Measurements from ENCODE around the gene SPATA3. TPM values are rescaled to one million over a fixed set of nuclear protein-coding genes. Genes with fewer than 3 reads are reported as not detected.

SPATA3 gene
- total RNA-seq, 1 donor from 2014 or later = not detected

DNA sequence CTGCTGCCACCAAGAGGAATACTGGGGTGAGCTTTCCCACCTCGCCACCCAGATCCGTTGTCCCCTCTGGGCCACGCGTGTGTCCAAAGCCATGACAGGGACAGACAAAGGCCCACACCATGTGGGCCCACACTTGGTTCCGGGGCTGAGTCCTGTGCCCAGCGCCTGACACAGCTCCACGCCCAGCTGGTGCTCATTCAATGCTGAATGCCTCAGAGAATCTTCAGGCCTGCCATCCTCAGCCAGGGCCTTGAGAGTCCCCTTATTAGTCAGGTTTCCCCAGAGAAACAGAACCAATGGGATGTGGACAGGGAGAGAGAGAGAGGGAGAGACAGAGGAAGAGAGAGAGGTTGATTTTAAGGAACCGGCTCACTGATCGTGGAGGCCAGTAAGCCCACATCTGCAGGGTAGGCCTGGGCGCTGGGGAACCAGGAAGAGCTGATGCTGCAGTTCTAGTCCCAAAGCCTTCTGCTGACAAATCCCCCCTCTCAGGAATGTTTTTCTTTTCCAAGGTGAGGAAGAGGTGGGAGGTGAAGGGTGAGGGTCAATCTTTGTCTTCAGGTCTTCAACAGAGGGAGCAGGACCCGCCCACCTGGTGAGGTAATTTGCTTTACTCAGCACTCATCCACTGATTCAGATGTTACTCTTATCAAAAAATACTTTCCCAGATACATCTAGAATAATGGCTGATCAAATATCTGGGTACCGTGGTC lies 10.2 kb upstream of the SPATA3 start:
- no peak for DNase-seq (ENCODE audit: low read depth)
- TF ChIP-seq, protein P1, sequence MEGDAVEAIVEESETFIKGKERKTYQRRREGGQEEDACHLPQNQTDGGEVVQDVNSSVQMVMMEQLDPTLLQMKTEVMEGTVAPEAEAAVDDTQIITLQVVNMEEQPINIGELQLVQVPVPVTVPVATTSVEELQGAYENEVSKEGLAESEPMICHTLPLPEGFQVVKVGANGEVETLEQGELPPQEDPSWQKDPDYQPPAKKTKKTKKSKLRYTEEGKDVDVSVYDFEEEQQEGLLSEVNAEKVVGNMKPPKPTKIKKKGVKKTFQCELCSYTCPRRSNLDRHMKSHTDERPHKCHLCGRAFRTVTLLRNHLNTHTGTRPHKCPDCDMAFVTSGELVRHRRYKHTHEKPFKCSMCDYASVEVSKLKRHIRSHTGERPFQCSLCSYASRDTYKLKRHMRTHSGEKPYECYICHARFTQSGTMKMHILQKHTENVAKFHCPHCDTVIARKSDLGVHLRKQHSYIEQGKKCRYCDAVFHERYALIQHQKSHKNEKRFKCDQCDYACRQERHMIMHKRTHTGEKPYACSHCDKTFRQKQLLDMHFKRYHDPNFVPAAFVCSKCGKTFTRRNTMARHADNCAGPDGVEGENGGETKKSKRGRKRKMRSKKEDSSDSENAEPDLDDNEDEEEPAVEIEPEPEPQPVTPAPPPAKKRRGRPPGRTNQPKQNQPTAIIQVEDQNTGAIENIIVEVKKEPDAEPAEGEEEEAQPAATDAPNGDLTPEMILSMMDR (IDR thresholded peaks at IDR 0.05; ENCODE audit: insufficient read depth, low read length, severe bottlenecking) = no peak
- FAIRE-seq = no peak

GRCh38 chr2:230986520-230987136 lies 9.3 kb upstream of the SPATA3 start:
- FAIRE-seq = no peak
- no peak overlapping the region for H3K4me3 ChIP-seq (ENCODE audit: low read depth, low read length)
- TF ChIP-seq, protein P1 (IDR thresholded peaks at IDR 0.05; ENCODE audit: insufficient read depth, low read length, severe bottlenecking) = no peak
- no peaks in the 10 kb centered on the region for H3K36me3 ChIP-seq (ENCODE audit: control insufficient read depth, insufficient read depth, low read length)
- DNase-seq (ENCODE audit: low read depth) = no peak
- peaks cover 7% of the 10 kb centered on the region for H3K27me3 ChIP-seq (ENCODE audit: control insufficient read depth, insufficient read depth, low read length)

More for the DNA sequence above, 10.2 kb upstream of the SPATA3 start:
- H3K4me3 ChIP-seq (ENCODE audit: low read depth, low read length) = no peak overlapping the region
- peaks cover 7% of the 10 kb centered on the region for H3K27me3 ChIP-seq (ENCODE audit: control insufficient read depth, insufficient read depth, low read length)
- H3K36me3 ChIP-seq (ENCODE audit: control insufficient read depth, insufficient read depth, low read length) = no peaks in the 10 kb centered on the region

- peak; percentile 35 for DNase-seq (ENCODE audit: low read depth)
- Histone ChIP-seq H3K27me3 (ENCODE audit: control insufficient read depth, insufficient read depth, low read length) (peaks cover 7% of the 10 kb centered on the region), H3K36me3 (ENCODE audit: control insufficient read depth, insufficient read depth, low read length) (no peaks in the 10 kb centered on the region), H3K4me3 (ENCODE audit: low read depth, low read length) (no peak overlapping the region)
- no peak for FAIRE-seq
- TF ChIP-seq, protein P1 (IDR thresholded peaks at IDR 0.05; ENCODE audit: insufficient read depth, low read length, severe bottlenecking) = peak; percentile 91
Observed at GRCh38 chr2:230987137-230988020, 8.5 kb upstream of the SPATA3 start.

DNA sequence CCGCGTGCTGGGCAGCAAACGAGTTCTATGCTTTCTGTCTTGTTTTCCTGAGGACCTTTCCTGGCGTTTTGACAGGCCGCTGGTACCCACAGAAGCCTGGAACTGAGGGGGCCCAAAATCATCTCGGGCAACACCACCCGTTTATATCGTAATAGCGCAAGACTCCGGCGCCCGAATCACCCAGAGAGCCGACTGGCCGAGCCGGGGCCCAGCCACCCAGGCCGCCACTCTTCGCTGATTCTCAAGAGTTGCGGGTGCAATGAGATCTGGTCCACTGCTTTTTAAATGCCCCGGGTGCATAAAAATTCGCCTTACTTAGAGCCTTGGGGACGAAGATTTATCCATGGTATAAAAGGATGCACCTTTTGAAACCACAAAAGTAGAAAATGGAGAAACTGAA lies 6.2 kb upstream of the SPATA3 start:
- peaks cover 7% of the 10 kb centered on the region for H3K27me3 ChIP-seq (ENCODE audit: control insufficient read depth, insufficient read depth, low read length)
- H3K36me3 ChIP-seq (ENCODE audit: control insufficient read depth, insufficient read depth, low read length) = no peaks in the 10 kb centered on the region
- TF ChIP-seq, protein P1 (IDR thresholded peaks at IDR 0.05; ENCODE audit: insufficient read depth, low read length, severe bottlenecking) = no peak
- FAIRE-seq (no peak), DNase-seq (ENCODE audit: low read depth) (no peak)
- no peak overlapping the region for H3K4me3 ChIP-seq (ENCODE audit: low read depth, low read length)

DNA sequence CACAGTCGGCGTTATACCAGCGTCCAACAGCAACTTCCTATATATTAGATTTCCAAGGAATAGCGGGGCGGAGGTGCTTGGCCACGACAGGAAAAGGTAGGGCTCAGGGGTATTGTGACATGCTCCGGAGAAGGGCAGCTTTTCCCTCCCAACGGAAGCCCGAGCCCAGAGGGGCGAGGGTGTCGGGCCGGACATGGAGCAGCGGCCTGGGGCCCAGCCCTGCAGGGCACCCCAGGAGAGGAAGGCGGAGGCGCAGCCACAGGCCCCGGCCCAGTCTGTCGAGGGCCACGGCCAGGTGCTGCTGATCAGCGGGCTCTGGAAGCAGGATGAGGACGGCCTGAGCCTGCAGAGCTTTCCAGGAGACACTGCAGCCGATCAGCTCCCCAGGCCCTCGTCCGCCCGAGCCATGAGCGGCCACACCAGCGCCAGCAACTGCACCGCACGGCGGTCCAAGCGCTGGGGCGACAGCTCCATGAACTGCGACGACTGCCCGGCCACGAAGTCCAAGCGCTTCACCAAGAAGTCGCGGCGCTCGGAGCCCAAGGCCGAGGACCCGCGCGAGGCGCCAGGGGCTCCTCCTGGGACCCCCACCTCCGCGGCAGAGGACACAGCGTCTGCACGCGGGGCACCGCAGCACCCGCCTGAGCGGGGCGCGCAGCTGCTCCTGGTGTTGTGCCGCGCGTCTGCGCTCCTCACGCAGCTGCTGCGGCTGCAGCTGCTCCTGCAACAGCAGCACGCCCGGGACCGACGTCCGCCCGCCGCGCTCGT lies 5.6 kb upstream of the SPATA3 start:
- no peak overlapping the region for H3K4me3 ChIP-seq (ENCODE audit: low read depth, low read length)
- H3K27me3 ChIP-seq (ENCODE audit: control insufficient read depth, insufficient read depth, low read length) = peaks cover 7% of the 10 kb centered on the region
- DNase-seq (ENCODE audit: low read depth) (no peak), FAIRE-seq (no peak)
- no peaks in the 10 kb centered on the region for H3K36me3 ChIP-seq (ENCODE audit: control insufficient read depth, insufficient read depth, low read length)
- TF ChIP-seq, protein P1 (IDR thresholded peaks at IDR 0.05; ENCODE audit: insufficient read depth, low read length, severe bottlenecking) = no peak

Measured in bronchial epithelial cell (primary cell).